ENCODE results near the gene FBXO3.
"Not testable (repeated sequence)": the region's sequence is repeated elsewhere in the genome, so short reads cannot be mapped to it uniquely, and the experiment has no call there.

The FBXO3 gene

GRCh38 chr11:33773987-33774735, at the start of gene FBXO3:
Gene FBXO3, minus strand, starts transcription at chr11:33774520. Its CDS starts 23 bp downstream, at chr11:33774497.
- DNase-seq = peak; percentile 87

DNA sequence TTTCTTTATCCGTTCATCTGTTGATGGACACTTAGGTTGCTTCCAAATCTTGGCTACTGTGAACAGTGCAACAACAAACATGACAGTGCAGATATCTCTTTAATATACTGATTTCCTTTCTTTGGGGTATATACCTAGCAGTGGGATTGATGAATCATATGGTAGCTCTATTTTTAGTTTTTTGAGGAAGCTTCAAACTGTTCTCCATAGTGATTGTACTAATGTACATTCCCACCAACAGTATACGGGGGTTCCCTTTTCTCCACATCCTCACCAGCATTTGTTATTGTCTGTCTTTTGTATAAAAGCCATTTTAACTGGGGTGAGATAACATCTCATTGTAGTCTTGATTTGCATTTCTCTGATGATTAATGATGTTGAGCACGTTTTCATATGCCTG, 48.7 kb upstream of the FBXO3 start:
- not testable (repeated sequence) for DNase-seq

DNA sequence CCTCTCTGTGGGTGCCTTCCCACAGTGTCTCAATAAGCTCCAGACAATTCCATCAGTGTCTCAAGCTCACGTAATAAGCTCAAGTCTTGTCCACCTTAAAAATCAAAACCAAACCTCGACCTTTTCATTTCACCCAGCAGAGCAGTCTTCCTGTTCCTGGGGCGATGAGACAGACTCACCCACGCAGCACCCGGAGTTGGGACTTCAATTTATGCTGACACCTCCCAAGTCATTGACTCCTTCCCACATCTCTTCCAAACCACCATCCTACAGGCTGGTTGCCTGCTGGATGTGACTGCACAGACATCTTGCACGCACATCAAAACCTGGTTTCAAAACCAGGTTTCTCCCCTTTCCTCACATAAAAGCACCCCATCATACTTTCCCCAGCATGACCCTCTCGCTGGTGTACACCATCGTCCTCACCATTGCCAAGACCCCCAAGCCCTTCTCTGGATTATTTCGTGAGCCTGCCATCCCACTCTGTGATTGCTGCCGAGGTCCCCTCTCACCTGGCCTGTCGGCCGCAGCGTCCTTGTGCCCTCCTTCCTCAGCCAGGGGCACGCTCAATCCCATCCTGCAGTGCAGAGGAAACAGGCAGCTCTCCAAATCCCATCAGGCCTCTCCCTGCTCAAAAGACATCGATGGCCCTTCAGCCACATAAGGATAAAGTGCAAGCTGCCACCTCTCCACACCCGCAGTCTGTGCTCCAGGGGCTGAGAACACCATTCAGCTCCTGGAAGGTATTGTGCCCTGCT, 45.1 kb upstream of the FBXO3 start:
- DNase-seq = no peak

GRCh38 chr11:33808228-33808828, 34.0 kb upstream of the FBXO3 start:
- peak; percentile 89 for DNase-seq

- no peak for DNase-seq
These were observed 30.2 kb upstream of the FBXO3 start for GRCh38 chr11:33804471-33804870.

DNA sequence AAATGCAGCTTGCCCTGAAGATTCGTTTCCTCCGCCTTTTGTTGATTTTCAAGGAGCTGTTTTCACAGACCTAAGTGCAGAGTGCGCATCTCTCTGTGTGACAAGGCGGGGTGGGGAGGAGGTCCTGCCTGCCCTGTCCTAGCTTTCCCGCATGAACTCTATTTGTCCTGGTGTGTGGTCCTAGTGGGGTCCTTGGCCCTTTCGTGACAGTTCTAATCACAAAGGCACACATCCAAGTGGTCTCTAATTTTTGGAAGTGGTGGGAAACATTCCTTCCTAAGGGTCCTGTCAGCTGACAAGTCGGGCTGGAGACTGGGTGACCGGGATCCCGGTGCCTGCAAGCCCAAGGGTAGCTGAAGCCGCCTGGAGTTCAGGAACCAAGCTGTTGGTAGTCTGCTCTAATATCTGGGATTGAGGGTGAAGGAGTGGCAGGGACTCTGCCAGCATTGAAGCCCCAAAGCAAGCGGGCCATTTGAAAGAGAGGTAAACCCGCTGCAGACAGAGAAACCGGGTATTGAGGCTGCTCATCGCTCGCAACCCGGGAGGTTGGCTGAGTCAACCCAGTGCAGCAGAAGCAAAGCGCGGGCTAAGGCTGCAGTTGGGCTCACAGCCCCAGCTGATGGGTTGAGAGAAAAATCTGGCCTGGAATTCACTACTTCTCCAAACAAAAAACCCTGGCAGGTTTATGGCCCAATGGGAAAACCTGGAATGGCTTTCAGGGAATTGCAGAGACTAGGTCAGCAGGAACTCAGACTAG, 28.1 kb upstream of the FBXO3 start:
- peak; percentile 48 for DNase-seq

DNA sequence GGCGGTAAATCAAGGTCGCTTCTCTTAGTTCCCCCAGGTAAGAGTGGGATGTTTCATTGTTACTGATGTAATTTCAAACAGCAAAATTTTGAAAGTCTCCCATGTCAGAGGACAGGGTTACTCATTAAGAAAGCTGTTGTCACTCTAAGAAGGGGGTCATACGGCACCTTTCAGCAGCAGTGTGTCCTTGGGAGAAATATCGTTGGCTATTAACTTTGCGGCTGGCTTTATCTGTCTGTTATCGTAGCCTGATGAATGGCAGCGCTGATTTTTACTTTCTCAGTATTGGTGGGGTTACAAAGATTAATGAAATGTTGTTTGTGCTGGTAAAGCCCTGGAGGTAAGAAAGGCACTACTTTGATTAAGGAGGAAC, 27.5 kb upstream of the FBXO3 start:
- no peak for DNase-seq

GRCh38 chr11:33797879-33798278, 23.6 kb upstream of the FBXO3 start:
- no peak for DNase-seq

GRCh38 chr11:33790040-33790439, 15.7 kb upstream of the FBXO3 start:
- DNase-seq = no peak

GRCh38 chr11:33788095-33788494, 13.8 kb upstream of the FBXO3 start:
- not testable (repeated sequence) for DNase-seq

DNA sequence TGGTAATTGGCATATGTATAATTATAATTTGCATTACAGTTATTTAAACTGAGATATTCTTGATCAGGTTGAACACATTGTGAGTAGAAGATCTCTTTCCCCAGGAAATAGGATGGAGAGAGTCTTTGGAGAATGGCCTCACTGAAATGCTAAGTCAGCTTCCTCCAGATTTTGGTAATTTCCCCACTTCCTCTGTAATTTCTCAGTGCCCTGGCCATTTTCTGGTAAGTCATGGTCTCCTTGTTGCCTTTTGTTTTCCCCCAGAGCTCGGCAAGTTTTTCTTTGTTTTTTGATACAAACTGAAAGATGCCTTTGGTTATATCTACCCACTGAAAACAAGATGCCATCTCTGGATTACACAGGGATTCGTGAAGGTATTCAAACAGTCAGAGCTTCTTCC, 12.8 kb upstream of the FBXO3 start:
- DNase-seq = no peak

GRCh38 chr11:33785609-33786008, 11.3 kb upstream of the FBXO3 start:
- no peak for DNase-seq

- DNase-seq = no peak
These were observed 5.7 kb upstream of the FBXO3 start for GRCh38 chr11:33779849-33780528.

- DNase-seq = no peak
These were observed 4.4 kb upstream of the FBXO3 start for GRCh38 chr11:33778675-33779074.

DNA sequence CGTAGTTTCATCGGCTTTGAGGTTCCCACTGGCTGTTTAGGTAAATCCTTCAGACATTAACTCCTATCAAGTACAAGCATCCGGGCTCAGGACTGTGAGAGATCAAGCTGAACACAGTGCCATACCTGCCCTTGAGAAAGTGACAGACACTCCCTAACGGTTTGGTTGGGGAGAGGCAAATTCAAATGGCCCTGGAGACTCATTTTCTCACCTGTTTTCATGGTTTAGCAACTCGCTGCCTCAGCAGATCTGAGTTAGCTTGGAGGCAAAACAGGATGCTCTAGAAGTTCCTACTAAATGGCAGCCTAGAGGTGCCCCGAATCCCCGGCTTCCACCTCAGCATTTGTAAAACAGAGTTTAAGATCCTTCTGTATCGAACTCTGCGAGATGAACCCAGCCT, 3.6 kb upstream of the FBXO3 start:
- DNase-seq = no peak

DNA sequence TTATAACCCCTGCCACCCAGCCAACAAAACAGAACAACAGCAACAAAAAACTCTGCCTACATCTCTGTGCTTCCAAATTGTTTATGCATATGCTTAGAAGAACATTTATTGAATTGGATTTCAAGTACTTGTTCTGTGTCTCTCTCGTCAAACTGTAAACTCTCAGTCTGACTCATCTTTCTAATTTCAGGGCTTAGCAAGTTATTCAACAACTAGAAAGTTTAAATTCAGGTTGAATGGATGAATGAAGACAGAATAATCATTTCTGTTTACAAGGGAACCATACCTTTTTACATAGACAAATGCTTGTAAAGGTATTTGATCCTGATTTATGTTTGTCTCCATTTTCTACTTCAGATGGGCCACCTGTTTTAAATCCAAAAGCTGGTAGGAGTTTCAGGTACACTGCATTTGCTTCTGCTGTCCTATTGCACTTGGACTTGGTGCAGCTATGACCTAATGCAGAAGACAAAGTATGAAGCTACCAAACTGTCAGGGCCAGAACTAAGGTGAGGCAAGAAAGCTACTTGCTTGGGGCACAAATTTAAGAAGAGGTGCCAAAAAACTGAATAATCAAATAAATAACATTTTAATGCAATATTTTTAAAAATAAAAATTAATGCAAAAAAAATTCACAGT, 1.6 kb upstream of the FBXO3 start:
- DNase-seq = no peak

- DNase-seq = no peak
These were observed 1.1 kb upstream of the FBXO3 start for GRCh38 chr11:33775467-33775807.

DNA sequence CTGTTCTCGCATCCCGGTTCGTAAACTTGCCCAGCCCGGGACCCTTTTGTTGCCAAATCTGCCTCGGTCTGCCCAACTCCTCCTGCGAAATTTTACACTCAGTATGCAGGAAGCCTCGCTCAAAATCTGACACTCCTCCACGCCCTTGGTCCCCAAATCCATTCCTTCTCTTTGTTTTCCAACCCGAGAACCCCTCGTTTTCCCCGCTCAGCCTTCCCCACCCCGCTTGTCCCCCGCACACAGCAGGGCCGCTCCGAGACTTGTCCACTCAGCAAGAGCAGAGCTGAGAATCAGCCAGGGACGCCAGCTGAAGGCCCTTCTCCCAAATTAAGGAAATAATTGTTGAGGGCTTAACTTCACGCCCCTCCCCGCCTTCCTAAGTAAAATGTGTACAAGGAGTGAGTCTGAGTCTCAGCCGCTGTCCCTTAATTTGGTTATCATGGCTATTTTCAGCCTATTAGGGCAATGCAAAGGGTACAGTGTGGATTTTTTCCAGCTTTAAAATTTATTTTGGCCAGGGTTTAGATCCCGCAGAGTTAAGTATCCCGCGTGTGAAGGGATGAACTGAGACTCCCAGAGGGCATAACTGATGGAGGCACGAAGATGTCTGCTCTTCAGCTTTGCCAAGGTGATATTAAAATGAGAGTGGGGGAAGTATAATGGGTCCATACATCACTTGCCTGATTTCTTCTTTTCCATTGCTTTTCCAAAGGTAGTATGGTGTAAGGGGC, 581 bp upstream of the FBXO3 start:
- no peak for DNase-seq

- peak; percentile 46 for DNase-seq
These were observed 825 bp downstream of the FBXO3 start for GRCh38 chr11:33773404-33773986.

DNA sequence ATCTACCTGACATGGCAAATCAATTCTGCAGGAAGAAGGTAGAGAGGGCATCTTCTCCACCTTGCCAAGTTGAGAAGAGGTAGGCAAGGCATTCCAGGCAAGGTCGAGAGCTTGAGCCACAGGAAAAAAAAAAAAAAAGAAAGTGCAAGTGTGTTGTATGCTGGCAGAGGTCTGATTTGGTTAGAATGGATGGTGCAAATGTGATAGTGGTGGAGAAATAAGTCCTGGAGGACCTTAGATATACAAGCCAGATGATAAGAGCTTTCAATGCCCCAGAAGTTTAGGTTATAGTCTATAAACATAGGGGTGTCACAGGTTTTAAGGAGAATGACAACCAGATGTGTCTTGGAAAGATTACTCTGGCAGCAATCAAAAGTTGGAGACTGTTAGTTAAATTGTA, 1.4 kb downstream of the FBXO3 start:
- no peak for DNase-seq

DNA sequence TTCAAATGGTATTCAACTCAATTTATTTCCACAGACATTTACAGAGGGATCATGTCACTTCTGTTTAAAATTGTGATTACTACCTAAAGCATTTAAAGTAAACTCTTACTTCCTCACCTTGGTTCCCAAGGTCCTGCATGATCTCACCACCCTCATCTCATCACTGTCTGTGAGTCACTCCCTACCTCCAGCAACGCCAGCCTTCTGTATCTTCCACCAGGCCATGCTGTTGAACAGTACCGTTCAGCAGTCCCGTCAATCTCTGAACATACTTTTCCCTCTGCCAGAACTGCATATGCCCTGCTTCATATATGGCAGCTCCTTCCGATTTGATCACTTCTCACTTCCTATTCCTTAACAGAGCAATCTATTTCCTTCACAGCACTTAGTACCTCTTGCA, 2.0 kb downstream of the FBXO3 start:
- DNase-seq = no peak
